ENCODE data around the gene STK32C. TPM values are rescaled to one million over a fixed set of nuclear protein-coding genes. Genes with fewer than 3 reads are reported as not detected.

The STK32C gene
- polyA plus RNA-seq, 2 of the 4 experiments (the other 2 are of a cell fraction): 29.9 to 43.6 TPM

GRCh38 chr10:132167976-132168375 lies 139.8 kb downstream of the STK32C start:
- TF ChIP-seq TP53 (CRISPR knock-in tag; IDR thresholded peaks at IDR 0.05) (no peak), HES2 (IDR thresholded peaks at IDR 0.05) (no peak), FOXS1 (CRISPR knock-in tag; IDR thresholded peaks at IDR 0.05) (no peak), CEBPB (IDR thresholded peaks at IDR 0.05) (no peak), EHF (CRISPR knock-in tag; IDR thresholded peaks at IDR 0.05) (no peak)
- H3K4me2 ChIP-seq: no peak overlapping the region
- WGBS (ENCODE audit: missing lambda C conversion rate): 96% methylated on average over 17 of the region's 17 CpGs
- no peak overlapping the region for H3K4me3 ChIP-seq
- no peak overlapping the region for H3K27ac ChIP-seq
- peaks cover 9% of the 10 kb centered on the region; the same call in 2 of the 3 replicates for H3K4me1 ChIP-seq
- DNase-seq (ENCODE audit: low read depth in 1 of 2, low spot score in 1 of 2): no peak
- ChIA-PET CTCF (no interaction called here), POLR2A (no interaction called here)
- ATAC-seq: no peak
- no peak for FAIRE-seq
- no peaks in the 10 kb centered on the region for H3K9me3 ChIP-seq

- no peak overlapping the region for H3K4me2 ChIP-seq
- peaks cover 11% of the 10 kb centered on the region; the same call in 2 of the 3 replicates for H3K4me1 ChIP-seq
- no peaks in the 10 kb centered on the region for H3K9me3 ChIP-seq
- no peak for ATAC-seq
- H3K27ac ChIP-seq: no peak overlapping the region
- no peak overlapping the region for H3K4me3 ChIP-seq
- FAIRE-seq: no peak
- 93% methylated on average over 19 of the region's 22 CpGs for WGBS (ENCODE audit: missing lambda C conversion rate)
- POLR2A ChIA-PET: no interaction called here
- no peak for DNase-seq (ENCODE audit: low read depth in 1 of 2, low spot score in 1 of 2)
- TF ChIP-seq FOXS1 (CRISPR knock-in tag; IDR thresholded peaks at IDR 0.05) (no peak), RFX5 (IDR thresholded peaks at IDR 0.05) (no peak), CHD2 (IDR thresholded peaks at IDR 0.05; ENCODE audit: low read length, partially characterized antibody) (no peak), E2F6 (IDR thresholded peaks at IDR 0.05; ENCODE audit: borderline replicate concordance, low read depth) (no peak), NFE2L2 (conservative IDR thresholded peaks at IDR 0.05; ENCODE audit: low read length) (no peak), CBX2 (IDR thresholded peaks at IDR 0.05; ENCODE audit: borderline replicate concordance, low read depth) (no peak), PBX3 (IDR thresholded peaks at IDR 0.05) (no peak), ELK1 (IDR thresholded peaks at IDR 0.05; ENCODE audit: low read depth, low read length) (no peak), RNF2 (IDR thresholded peaks at IDR 0.05; ENCODE audit: borderline replicate concordance, low read depth) (no peak), RARB (CRISPR knock-in tag; IDR thresholded peaks at IDR 0.05) (no peak), MAFK (IDR thresholded peaks at IDR 0.05; ENCODE audit: partially characterized antibody) (no peak), SMC3 (IDR thresholded peaks at IDR 0.05) (no peak), EP300 (IDR thresholded peaks at IDR 0.05) (no peak), HOXB13 (CRISPR knock-in tag; IDR thresholded peaks at IDR 0.05; ENCODE audit: low read depth) (no peak)
- CTCF ChIA-PET: interaction anchor here (0.9 to 1.5 kb wide), 2 partner anchors 11 to 24 kb away, joined by 3 to 4 read pairs; no protein-coding TSS in a partner anchor
Observed at GRCh38 chr10:132167041-132167674, 140.6 kb downstream of the STK32C start.

- Histone ChIP-seq H3K9me3 (no peaks in the 10 kb centered on the region), H3K27ac (no peak overlapping the region), H3K4me2 (no peak overlapping the region), H3K4me1 (peaks cover 14% of the 10 kb centered on the region; the same call in 2 of the 3 replicates), H3K4me3 (no peak overlapping the region)
- no peak for FAIRE-seq
- ChIA-PET POLR2A (no interaction called here), CTCF (interaction anchor here (0.9 to 1.5 kb wide), 2 partner anchors 12 to 23 kb away, joined by 3 to 4 read pairs; no protein-coding TSS in a partner anchor)
- 88% methylated on average over 23 of the region's 23 CpGs for WGBS (ENCODE audit: missing lambda C conversion rate)
- ATAC-seq: no peak
- no peak for TF ChIP-seq HOXB13 (CRISPR knock-in tag; IDR thresholded peaks at IDR 0.05; ENCODE audit: low read depth)
- no peak for TF ChIP-seq MYC (IDR thresholded peaks at IDR 0.05; ENCODE audit: borderline replicate concordance, low read length)
- TF ChIP-seq FOXS1 (CRISPR knock-in tag; IDR thresholded peaks at IDR 0.05): no peak
- TF ChIP-seq RFX5 (IDR thresholded peaks at IDR 0.05): no peak
- TF ChIP-seq POLR2AphosphoS2 (conservative IDR thresholded peaks at IDR 0.05; ENCODE audit: low read length): no peak
- TF ChIP-seq FOSB (CRISPR knock-in tag; IDR thresholded peaks at IDR 0.05): no peak
- no peak for TF ChIP-seq ZC3H11A (IDR thresholded peaks at IDR 0.05)
- no peak for TF ChIP-seq SREBF2 (IDR thresholded peaks at IDR 0.05)
- no peak for TF ChIP-seq KDM5A (IDR thresholded peaks at IDR 0.05)
- TF ChIP-seq HOXB5 (CRISPR knock-in tag; IDR thresholded peaks at IDR 0.05): no peak
- TF ChIP-seq CBX2 (IDR thresholded peaks at IDR 0.05; ENCODE audit: borderline replicate concordance, low read depth): no peak
- no peak for TF ChIP-seq BHLHE40 (IDR thresholded peaks at IDR 0.05; ENCODE audit: low read depth, low read length)
- TF ChIP-seq EP300 (IDR thresholded peaks at IDR 0.05): no peak
- TF ChIP-seq RAD21 (conservative IDR thresholded peaks at IDR 0.05 in 1 of 2, IDR thresholded peaks at IDR 0.05 in 1 of 2): no peak
- no peak for TF ChIP-seq CTCF (IDR thresholded peaks at IDR 0.05)
- DNase-seq (ENCODE audit: low read depth in 1 of 2, low spot score in 1 of 2): no peak
Observed at GRCh38 chr10:132166216-132166950, 141.4 kb downstream of the STK32C start.

All from A549 (cell line).